ENCODE data around the gene EEF1E1. TPM values are rescaled to one million over a fixed set of nuclear protein-coding genes. Genes with fewer than 3 reads are reported as not detected.

EEF1E1 gene
- total RNA-seq, 1 donor from 2014 or later: 44.5 TPM

- no peak overlapping the region for H3K27ac Mint-ChIP-seq (ENCODE audit: unreplicated experiment)
- Histone ChIP-seq H3K36me3 (ENCODE audit: insufficient read depth, low read length) (no peaks in the 10 kb centered on the region), H3K27me3 (ENCODE audit: insufficient read depth, low read length) (no peaks in the 10 kb centered on the region), H3K4me2 (ENCODE audit: low read length) (no peak overlapping the region), H4K20me1 (ENCODE audit: insufficient read depth, low read length) (no peaks in the 10 kb centered on the region), H3K9me3 (ENCODE audit: insufficient read depth, low read depth, low read length) (no peaks in the 10 kb centered on the region), H3K4me3 (ENCODE audit: insufficient read depth, low read depth, low read length) (no peak overlapping the region), H3K79me2 (ENCODE audit: insufficient read depth, low read length) (peaks cover 34% of the 10 kb centered on the region), H3K9ac (ENCODE audit: low read length) (no peak overlapping the region), H3K27ac (ENCODE audit: low read depth, low read length) (no peak overlapping the region), H3K4me1 (ENCODE audit: insufficient read depth, low read length) (peaks cover 13% of the 10 kb centered on the region), H2AFZ (ENCODE audit: low read depth, low read length) (no peak overlapping the region)
- H3K4me3 Mint-ChIP-seq (ENCODE audit: unreplicated experiment): no peak overlapping the region
- H3K36me3 Mint-ChIP-seq (ENCODE audit: low read depth, unreplicated experiment): no peaks in the 10 kb centered on the region
- DNase-seq (ENCODE audit: low read depth) (no peak), FAIRE-seq (no peak)
- no peaks in the 10 kb centered on the region for H3K27me3 Mint-ChIP-seq (ENCODE audit: low read depth, unreplicated experiment)
- TF ChIP-seq CTCF (IDR thresholded peaks at IDR 0.05; ENCODE audit: insufficient read depth, low read depth, low read length) (no peak), EZH2 (IDR thresholded peaks at IDR 0.05; ENCODE audit: insufficient read depth, low read length) (no peak)
- peaks cover 11% of the 10 kb centered on the region for H3K4me1 Mint-ChIP-seq (ENCODE audit: low read depth, unreplicated experiment)
- peaks cover 2% of the 10 kb centered on the region for H3K9me3 Mint-ChIP-seq (ENCODE audit: unreplicated experiment)
Measured at GRCh38 chr6:8103726-8104125, 1.4 kb upstream of the EEF1E1 start.

- Histone ChIP-seq H4K20me1 (ENCODE audit: insufficient read depth, low read length) (no peaks in the 10 kb centered on the region), H3K27ac (ENCODE audit: low read depth, low read length) (no peak overlapping the region), H3K4me2 (ENCODE audit: low read length) (peak overlapping the region; percentile 13), H3K36me3 (ENCODE audit: insufficient read depth, low read length) (peaks cover 15% of the 10 kb centered on the region), H3K9ac (ENCODE audit: low read length) (no peak overlapping the region), H3K27me3 (ENCODE audit: insufficient read depth, low read length) (no peaks in the 10 kb centered on the region), H2AFZ (ENCODE audit: low read depth, low read length) (no peak overlapping the region), H3K4me3 (ENCODE audit: insufficient read depth, low read depth, low read length) (no peak overlapping the region), H3K4me1 (ENCODE audit: insufficient read depth, low read length) (peaks cover 3% of the 10 kb centered on the region), H3K79me2 (ENCODE audit: insufficient read depth, low read length) (peaks cover 53% of the 10 kb centered on the region), H3K9me3 (ENCODE audit: insufficient read depth, low read depth, low read length) (no peaks in the 10 kb centered on the region)
- no peaks in the 10 kb centered on the region for H3K27me3 Mint-ChIP-seq (ENCODE audit: low read depth, unreplicated experiment)
- no peak for DNase-seq (ENCODE audit: low read depth)
- no peak for TF ChIP-seq EZH2 (IDR thresholded peaks at IDR 0.05; ENCODE audit: insufficient read depth, low read length)
- TF ChIP-seq CTCF (IDR thresholded peaks at IDR 0.05; ENCODE audit: insufficient read depth, low read depth, low read length): no peak
- no peak for FAIRE-seq
- H3K36me3 Mint-ChIP-seq (ENCODE audit: low read depth, unreplicated experiment): peaks cover 7% of the 10 kb centered on the region
- H3K4me3 Mint-ChIP-seq (ENCODE audit: unreplicated experiment): peak overlapping the region; percentile 66
- no peaks in the 10 kb centered on the region for H3K9me3 Mint-ChIP-seq (ENCODE audit: unreplicated experiment)
- peaks cover 6% of the 10 kb centered on the region for H3K4me1 Mint-ChIP-seq (ENCODE audit: low read depth, unreplicated experiment)
- peak overlapping the region; percentile 77 for H3K27ac Mint-ChIP-seq (ENCODE audit: unreplicated experiment)
Measured at GRCh38 chr6:8100159-8100854, 2.0 kb downstream of the EEF1E1 start.

GRCh38 chr6:8090650-8091049, 11.7 kb downstream of the EEF1E1 start:
- H3K9me3 Mint-ChIP-seq (ENCODE audit: unreplicated experiment): peaks cover 3% of the 10 kb centered on the region
- Histone ChIP-seq H4K20me1 (ENCODE audit: insufficient read depth, low read length) (no peaks in the 10 kb centered on the region), H3K4me1 (ENCODE audit: insufficient read depth, low read length) (peaks cover 5% of the 10 kb centered on the region), H3K27me3 (ENCODE audit: insufficient read depth, low read length) (no peaks in the 10 kb centered on the region), H3K9ac (ENCODE audit: low read length) (no peak overlapping the region), H3K27ac (ENCODE audit: low read depth, low read length) (no peak overlapping the region), H3K79me2 (ENCODE audit: insufficient read depth, low read length) (peaks cover 13% of the 10 kb centered on the region), H3K4me2 (ENCODE audit: low read length) (no peak overlapping the region), H3K36me3 (ENCODE audit: insufficient read depth, low read length) (peaks cover 39% of the 10 kb centered on the region), H3K4me3 (ENCODE audit: insufficient read depth, low read depth, low read length) (no peak overlapping the region), H3K9me3 (ENCODE audit: insufficient read depth, low read depth, low read length) (no peaks in the 10 kb centered on the region), H2AFZ (ENCODE audit: low read depth, low read length) (no peak overlapping the region)
- no peak for FAIRE-seq
- peaks cover 40% of the 10 kb centered on the region for H3K36me3 Mint-ChIP-seq (ENCODE audit: low read depth, unreplicated experiment)
- H3K4me1 Mint-ChIP-seq (ENCODE audit: low read depth, unreplicated experiment): peaks cover 13% of the 10 kb centered on the region
- TF ChIP-seq CTCF (IDR thresholded peaks at IDR 0.05; ENCODE audit: insufficient read depth, low read depth, low read length) (no peak), EZH2 (IDR thresholded peaks at IDR 0.05; ENCODE audit: insufficient read depth, low read length) (no peak)
- H3K4me3 Mint-ChIP-seq (ENCODE audit: unreplicated experiment): no peak overlapping the region
- H3K27ac Mint-ChIP-seq (ENCODE audit: unreplicated experiment): no peak overlapping the region
- DNase-seq (ENCODE audit: low read depth): no peak
- H3K27me3 Mint-ChIP-seq (ENCODE audit: low read depth, unreplicated experiment): no peaks in the 10 kb centered on the region
